Thyroid gland (tissue), 4 donors: ENCODE data around the gene TEX10.

Experiments used
- POLR2A ChIP-seq, 2 donors: fragments of 450-650 bp; IDR thresholded peaks; one replicate each; pipeline ENCODE4 v1.6.1; 2017; ENCODE audit warnings: antibody characterized with exemption in 2 of 2, mild to moderate bottlenecking in 2 of 2, moderate library complexity in 1 of 2
- TF ChIP-seq, protein P1 (sequence below), 6 experiments: fragments of 200-600 bp in 3 of 6; fragments of 450-650 bp in 3 of 6; sonication (generic) in 3 of 6; IDR thresholded peaks; one replicate each; pipeline ENCODE4 v1.5.1; 2016 to 2019; ENCODE audit warnings: antibody characterized with exemption in 6 of 6, mild to moderate bottlenecking in 2 of 6, inconsistent platforms in 1 of 6, moderate library complexity in 1 of 6

DNA sequence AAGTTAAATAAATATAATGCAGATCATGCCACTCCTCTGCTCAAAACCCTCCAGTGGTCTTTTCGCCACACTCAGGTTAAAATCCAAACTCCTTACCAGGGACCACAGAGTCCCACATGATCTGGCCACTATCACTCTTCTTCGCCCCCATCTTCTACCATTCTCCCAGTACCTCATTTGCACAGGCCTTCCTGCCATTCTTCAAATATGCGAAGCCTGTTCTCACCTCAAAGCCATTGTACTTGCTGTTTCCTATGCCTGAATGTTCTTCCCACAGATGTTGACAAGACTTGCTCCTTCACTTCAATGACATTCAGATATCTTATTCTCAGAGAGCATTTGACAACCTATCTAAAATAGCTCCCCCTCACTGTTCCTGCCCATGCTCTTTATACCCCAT, 10.9 kb downstream of the TEX10 start:
- TF ChIP-seq, protein P1, sequence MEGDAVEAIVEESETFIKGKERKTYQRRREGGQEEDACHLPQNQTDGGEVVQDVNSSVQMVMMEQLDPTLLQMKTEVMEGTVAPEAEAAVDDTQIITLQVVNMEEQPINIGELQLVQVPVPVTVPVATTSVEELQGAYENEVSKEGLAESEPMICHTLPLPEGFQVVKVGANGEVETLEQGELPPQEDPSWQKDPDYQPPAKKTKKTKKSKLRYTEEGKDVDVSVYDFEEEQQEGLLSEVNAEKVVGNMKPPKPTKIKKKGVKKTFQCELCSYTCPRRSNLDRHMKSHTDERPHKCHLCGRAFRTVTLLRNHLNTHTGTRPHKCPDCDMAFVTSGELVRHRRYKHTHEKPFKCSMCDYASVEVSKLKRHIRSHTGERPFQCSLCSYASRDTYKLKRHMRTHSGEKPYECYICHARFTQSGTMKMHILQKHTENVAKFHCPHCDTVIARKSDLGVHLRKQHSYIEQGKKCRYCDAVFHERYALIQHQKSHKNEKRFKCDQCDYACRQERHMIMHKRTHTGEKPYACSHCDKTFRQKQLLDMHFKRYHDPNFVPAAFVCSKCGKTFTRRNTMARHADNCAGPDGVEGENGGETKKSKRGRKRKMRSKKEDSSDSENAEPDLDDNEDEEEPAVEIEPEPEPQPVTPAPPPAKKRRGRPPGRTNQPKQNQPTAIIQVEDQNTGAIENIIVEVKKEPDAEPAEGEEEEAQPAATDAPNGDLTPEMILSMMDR (IDR thresholded peaks at IDR 0.05) = no peak
- TF ChIP-seq POLR2A (IDR thresholded peaks at IDR 0.05) = no peak
